HepG2 (cell line): ENCODE results near the gene SLC23A3. TPM values are rescaled to one million over a fixed set of nuclear protein-coding genes. Genes with fewer than 3 reads are reported as not detected.

Source experiments
- AHDC1 ChIP-seq: sonication (generic); formaldehyde crosslinking; IDR thresholded peaks from 2 replicates; pipeline ENCODE4 v1.5.1; 2020; ENCODE audit warnings: mild to moderate bottlenecking, missing genetic modification reagents, borderline replicate concordance
- ATF7 ChIP-seq, 2 experiments: fragments of 450-650 bp in 1 of 2; sonication (generic) in 1 of 2; formaldehyde crosslinking in 1 of 2; IDR thresholded peaks; 2 replicates each; pipeline versions ENCODE4 v1.4.0 to v1.6.1; 2016 to 2020; ENCODE audit warnings: antibody characterized with exemption in 1 of 2, mild to moderate bottlenecking in 1 of 2, missing genetic modification reagents in 1 of 2
- CENPBD1 ChIP-seq: sonication (generic); formaldehyde crosslinking; IDR thresholded peaks from 2 replicates; pipeline ENCODE4 v1.8.0; 2022; ENCODE audit warnings: missing genetic modification reagents, low read depth, mild to moderate bottlenecking, borderline replicate concordance
- CENPX ChIP-seq: sonication (generic); formaldehyde crosslinking; IDR thresholded peaks from 2 replicates; pipeline ENCODE4 v1.9.0; 2021; ENCODE audit warnings: mild to moderate bottlenecking, missing genetic modification reagents, moderate library complexity
- CHCHD3 ChIP-seq: sonication (generic); formaldehyde crosslinking; IDR thresholded peaks from 2 replicates; pipeline ENCODE4 v1.8.0; 2022; ENCODE audit warnings: mild to moderate bottlenecking, missing genetic modification reagents, moderate library complexity
- CREB1 ChIP-seq, 2 experiments: fragments of 450-650 bp in 1 of 2; IDR thresholded peaks; 2 replicates each; pipeline ENCODE4 v1.6.1; 2016 to 2017; ENCODE audit warnings: control low read depth in 1 of 2, mild to moderate bottlenecking in 1 of 2, missing compliant biosample characterization in 1 of 2, missing genetic modification characterization in 1 of 2
- HNRNPH1 ChIP-seq: fragments of 200-400 bp; formaldehyde crosslinking; optimal IDR thresholded peaks from 2 replicates; pipeline ENCODE3; 2017; ENCODE audit warnings: mild to moderate bottlenecking, low read depth, low read length
- HOMEZ ChIP-seq: IDR thresholded peaks from 2 replicates; pipeline ENCODE4 v1.6.1; 2016; ENCODE audit warnings: low read depth
- MAFF ChIP-seq: IDR thresholded peaks from 2 replicates; pipeline ENCODE4 v1.6.1; 2011; ENCODE audit warnings: low read depth, low read length, improper control_type of control experiment
- ONECUT2 ChIP-seq: sonication (generic); formaldehyde crosslinking; IDR thresholded peaks from 2 replicates; pipeline ENCODE4 v1.4.0; 2020; ENCODE audit warnings: missing genetic modification reagents
- POGZ ChIP-seq: sonication (generic); formaldehyde crosslinking; IDR thresholded peaks from 2 replicates; pipeline ENCODE4 v1.4.0; 2020; ENCODE audit warnings: mild to moderate bottlenecking, missing genetic modification reagents
- RAD51 ChIP-seq: fragments of 450-650 bp; IDR thresholded peaks from 2 replicates; pipeline ENCODE4 v1.6.1; 2016; ENCODE audit warnings: borderline replicate concordance
- RBFOX2 ChIP-seq: fragments of 200-400 bp; formaldehyde crosslinking; IDR thresholded peaks from 2 replicates; pipeline ENCODE4 v1.6.1; 2017; ENCODE audit warnings: low read depth, mild to moderate bottlenecking, low read length
- SOX5 ChIP-seq: IDR thresholded peaks from 2 replicates; pipeline ENCODE4 v1.6.1; 2016; ENCODE audit warnings: borderline replicate concordance
- SPEN ChIP-seq: sonication (generic); formaldehyde crosslinking; IDR thresholded peaks from 2 replicates; pipeline ENCODE4 v1.5.1; 2020; ENCODE audit warnings: low read depth, mild to moderate bottlenecking, missing genetic modification reagents
- YEATS4 ChIP-seq: sonication (generic); formaldehyde crosslinking; IDR thresholded peaks from 2 replicates; pipeline ENCODE4 v1.4.0; 2020; ENCODE audit warnings: missing genetic modification reagents, borderline replicate concordance
- ZKSCAN5 ChIP-seq: sonication (generic); formaldehyde crosslinking; IDR thresholded peaks from 2 replicates; pipeline ENCODE4 v1.5.1; 2020; ENCODE audit warnings: mild to moderate bottlenecking, missing genetic modification reagents
- ZNF331 ChIP-seq: sonication (generic); formaldehyde crosslinking; IDR thresholded peaks from 2 replicates; pipeline ENCODE4 v1.4.0; 2020; ENCODE audit warnings: missing genetic modification reagents
- ZNF414 ChIP-seq: sonication (generic); formaldehyde crosslinking; IDR thresholded peaks from 2 replicates; pipeline ENCODE4 v1.5.0; 2020; ENCODE audit warnings: missing genetic modification reagents
- ZNF776 ChIP-seq: sonication (generic); formaldehyde crosslinking; IDR thresholded peaks from 2 replicates; pipeline ENCODE4 v1.4.0; 2020; ENCODE audit warnings: mild to moderate bottlenecking, missing genetic modification reagents
- ZNF782 ChIP-seq: sonication (generic); formaldehyde crosslinking; IDR thresholded peaks from 2 replicates; pipeline ENCODE4 v1.4.0; 2020; ENCODE audit warnings: missing genetic modification reagents, mild to moderate bottlenecking, borderline replicate concordance
- polyA plus RNA-seq, 8 experiments: library from polyadenylated mRNA; depleted of rRNA in 3 of 8; stranded (reverse) in 7 of 8; unstranded in 1 of 8; fragments of >200 nt; fragmentation: Illumina TruSeq in 4 of 8; extraction: Trizol in 4 of 8; gene quantifications; 2 replicates each; pipeline versions ENCODE4 v1.2.1 to v1.2.3, GENCODE V29; 2011 to 2016; ENCODE audit warnings: low read depth in 4 of 8, missing spikeins in 1 of 8, mixed read lengths in 1 of 8; ENCODE audit not compliant: insufficient read depth in 1 of 8
- total RNA-seq, 5 experiments: library from RNA; depleted of rRNA; stranded (reverse); fragments of >200 nt; fragmentation: Illumina TruSeq; extraction: Trizol; gene quantifications; 2 replicates each; pipeline ENCODE4 v1.2.3, GENCODE V29; 2016; ENCODE audit warnings: low read depth in 1 of 5

Gene SLC23A3
- total and polyA plus RNA-seq, 2 of the 13 experiments (the other 11 are each of a cell fraction or from before 2014, with no cell fraction given) = 0.38 to 0.78 TPM

GRCh38 chr2:219160186-219161017 is 9.4 kb downstream of the SLC23A3 start, which contains the start of gene NHEJ1 (continued):
- TF ChIP-seq CREB1 (IDR thresholded peaks at IDR 0.05) = no peak
- no peak for TF ChIP-seq CREB1 (CRISPR knock-in tag; IDR thresholded peaks at IDR 0.05)
- TF ChIP-seq HOMEZ (CRISPR knock-in tag) = 0 out of 2 replicates have a peak, but pooled peaks have one; percentile 9
- TF ChIP-seq CENPBD1 (CRISPR knock-in tag) = no peak
- peak; percentile 56; the same call in 1 of the 2 replicates for TF ChIP-seq SOX5
- no peak for TF ChIP-seq RAD51
- TF ChIP-seq POGZ (CRISPR knock-in tag) = peak; percentile 64
- TF ChIP-seq ATF7 (IDR thresholded peaks at IDR 0.05) = no peak
- TF ChIP-seq ATF7 (CRISPR knock-in tag; IDR thresholded peaks at IDR 0.05) = no peak
- TF ChIP-seq RBFOX2 = peak; percentile 97
- peak; percentile 2; the same call in 1 of the 2 replicates for TF ChIP-seq ZNF776 (CRISPR knock-in tag)
- TF ChIP-seq ZNF782 (CRISPR knock-in tag) = no peak; the same call in 1 of the 2 replicates
- no peak for TF ChIP-seq HNRNPH1
- peak; percentile 78; the same call in 1 of the 2 replicates for TF ChIP-seq ZNF414 (CRISPR knock-in tag)
- TF ChIP-seq ZNF331 (CRISPR knock-in tag) = peak; percentile 62; the same call in 1 of the 2 replicates
- TF ChIP-seq CHCHD3 (CRISPR knock-in tag) = peak; percentile 72; the same call in 1 of the 2 replicates
- TF ChIP-seq AHDC1 (CRISPR knock-in tag) = no peak
- TF ChIP-seq MAFF = no peak
- peak; percentile 96 for TF ChIP-seq YEATS4
- TF ChIP-seq SPEN = peak; percentile 91
- TF ChIP-seq CENPX (CRISPR knock-in tag) = no peak
- 0 out of 2 replicates have a peak, but pooled peaks have one; percentile 73 for TF ChIP-seq ZKSCAN5 (CRISPR knock-in tag)
- peak; percentile 37 for TF ChIP-seq ONECUT2 (CRISPR knock-in tag)
